Measurements from ENCODE around the gene MPRIP.
"Not testable (repeated sequence)": the region's sequence is repeated elsewhere in the genome, so short reads cannot be mapped to it uniquely, and the experiment has no call there.

MPRIP gene

GRCh38 chr17:17151541-17151940 lies 109.3 kb downstream of the MPRIP start:
- no peak for DNase-seq

GRCh38 chr17:17151962-17152361 lies 109.7 kb downstream of the MPRIP start:
- DNase-seq = peak; percentile 45

DNA sequence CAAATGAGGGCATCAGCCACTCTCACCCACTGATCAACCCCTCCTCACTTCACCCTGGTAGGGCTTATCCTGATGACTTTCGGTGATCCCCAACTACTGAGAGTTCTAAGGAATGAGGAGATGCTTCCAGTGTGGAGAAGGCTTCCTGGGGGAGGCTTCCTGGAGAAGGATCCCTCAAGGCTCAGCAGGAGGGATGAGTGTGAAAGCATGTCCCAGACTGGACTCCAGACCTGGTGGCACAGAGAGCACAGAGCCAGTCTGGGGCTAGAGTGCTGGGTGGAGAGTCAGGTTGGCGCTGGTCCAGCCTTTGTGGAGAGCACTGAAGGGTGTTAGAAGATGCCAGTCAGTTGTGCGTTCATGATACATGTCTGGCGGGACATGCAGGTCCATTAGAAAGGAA lies 110.1 kb downstream of the MPRIP start:
- no peak for DNase-seq

- DNase-seq = no peak
Observed at GRCh38 chr17:17153071-17153470, 110.8 kb downstream of the MPRIP start.

- DNase-seq = no peak
Observed at GRCh38 chr17:17153709-17154108, 111.5 kb downstream of the MPRIP start.

DNA sequence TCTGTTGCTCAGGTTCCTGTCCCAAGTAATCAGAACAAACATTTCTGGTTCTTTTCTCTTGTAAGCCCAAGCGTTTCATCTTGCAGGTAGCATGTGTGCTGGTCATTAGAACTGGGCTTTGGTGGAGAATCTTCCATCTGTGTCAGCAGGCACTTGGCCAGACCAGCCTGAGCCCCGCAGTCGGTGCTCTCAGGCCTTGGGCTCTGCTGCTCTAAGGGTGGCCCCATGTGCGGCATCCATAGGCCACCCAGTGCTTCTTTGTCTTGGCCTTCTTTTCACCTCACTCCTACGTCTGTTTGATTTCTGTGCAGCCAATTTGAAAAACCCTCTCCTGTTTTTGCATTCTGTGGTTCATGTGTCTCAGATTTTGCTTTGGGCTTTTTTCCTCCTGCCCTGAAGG lies 112.3 kb downstream of the MPRIP start:
- DNase-seq = no peak

DNA sequence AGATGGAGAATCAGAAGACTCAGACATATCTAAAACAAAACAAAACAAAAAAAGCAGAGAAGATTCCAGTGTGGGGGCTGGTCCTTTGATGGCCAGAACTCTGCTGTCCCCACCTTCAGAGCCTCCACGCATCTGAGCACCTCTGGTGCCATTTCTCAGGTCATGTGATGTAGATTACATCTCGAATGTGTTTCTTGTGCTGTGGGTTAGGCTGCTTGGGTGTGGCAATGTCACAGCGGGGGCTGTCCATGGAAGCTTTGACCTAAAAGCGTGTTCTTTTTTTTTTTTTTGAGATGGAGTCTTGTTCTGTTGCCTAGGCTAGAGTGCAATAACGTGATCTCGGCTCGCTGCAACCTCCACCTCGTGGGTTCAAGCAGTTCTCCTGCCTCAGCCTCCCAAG lies 112.7 kb downstream of the MPRIP start:
- DNase-seq = no peak

GRCh38 chr17:17155568-17155967 lies 113.3 kb downstream of the MPRIP start:
- no peak for DNase-seq

DNA sequence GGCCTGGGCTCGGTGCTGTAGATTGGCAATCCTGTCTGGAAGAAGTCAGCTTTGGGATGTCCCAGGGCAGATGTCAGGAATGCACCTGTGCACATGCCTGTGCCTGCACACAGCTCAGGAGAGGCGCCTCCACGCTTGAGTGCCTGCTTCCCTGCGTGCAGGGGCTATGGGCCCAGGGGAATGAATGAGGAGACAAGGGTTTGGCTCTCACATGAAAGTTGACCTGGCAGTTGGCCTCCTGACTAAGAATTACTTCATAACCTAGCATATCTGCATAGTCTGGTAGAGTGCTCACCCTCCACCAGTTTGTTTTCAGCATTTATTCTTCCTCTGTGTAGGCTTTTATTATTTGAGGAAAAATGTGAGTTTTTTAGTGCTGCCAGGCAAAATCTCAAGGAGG lies 113.8 kb downstream of the MPRIP start:
- no peak for DNase-seq

- DNase-seq = no peak
Observed at GRCh38 chr17:17156511-17156910, 114.3 kb downstream of the MPRIP start.

DNA sequence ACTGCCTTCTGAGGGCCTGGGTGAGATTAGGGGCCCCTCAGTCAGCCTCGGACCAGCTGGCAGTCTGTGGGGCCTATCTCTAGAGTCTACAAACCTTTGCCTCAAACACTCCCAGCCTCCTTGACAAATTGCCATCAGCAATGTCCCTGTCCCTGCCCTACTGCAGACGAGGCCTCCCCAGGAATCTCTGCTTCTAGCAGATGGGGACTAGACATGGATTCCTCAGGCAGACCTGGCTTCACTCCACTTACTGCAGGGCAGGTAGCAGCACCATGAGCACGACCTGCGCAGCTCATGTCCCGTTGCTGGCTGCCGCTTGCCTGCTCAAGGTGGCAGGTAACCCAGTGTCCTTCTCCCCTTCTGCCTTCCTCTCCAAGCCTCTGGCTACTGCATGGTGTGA lies 114.8 kb downstream of the MPRIP start:
- no peak for DNase-seq

GRCh38 chr17:17158506-17158905 lies 116.2 kb downstream of the MPRIP start:
- not testable (repeated sequence) for DNase-seq

GRCh38 chr17:17159571-17159970 lies 117.3 kb downstream of the MPRIP start:
- no peak for DNase-seq

GRCh38 chr17:17161121-17161520 lies 118.9 kb downstream of the MPRIP start:
- DNase-seq = no peak

DNA sequence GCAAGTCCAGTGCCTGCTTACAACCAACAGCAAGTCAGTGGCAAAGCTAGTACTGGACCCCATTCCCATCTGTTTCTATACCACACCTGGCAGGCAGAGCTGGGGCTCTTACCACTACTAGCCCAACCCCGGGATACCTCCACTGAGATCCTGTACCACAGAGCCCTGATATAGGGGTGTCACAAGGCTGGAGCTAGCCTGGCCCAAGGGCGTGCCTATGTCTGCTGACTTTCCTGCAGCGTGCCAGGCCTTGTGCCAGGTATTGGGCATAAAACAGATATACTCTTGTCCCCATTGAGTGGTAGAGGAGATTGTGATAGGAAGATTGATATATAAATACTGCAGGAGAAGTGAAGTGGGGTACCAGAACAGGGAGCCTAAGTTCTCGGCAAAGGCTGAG lies 119.5 kb downstream of the MPRIP start:
- no peak for DNase-seq

DNA sequence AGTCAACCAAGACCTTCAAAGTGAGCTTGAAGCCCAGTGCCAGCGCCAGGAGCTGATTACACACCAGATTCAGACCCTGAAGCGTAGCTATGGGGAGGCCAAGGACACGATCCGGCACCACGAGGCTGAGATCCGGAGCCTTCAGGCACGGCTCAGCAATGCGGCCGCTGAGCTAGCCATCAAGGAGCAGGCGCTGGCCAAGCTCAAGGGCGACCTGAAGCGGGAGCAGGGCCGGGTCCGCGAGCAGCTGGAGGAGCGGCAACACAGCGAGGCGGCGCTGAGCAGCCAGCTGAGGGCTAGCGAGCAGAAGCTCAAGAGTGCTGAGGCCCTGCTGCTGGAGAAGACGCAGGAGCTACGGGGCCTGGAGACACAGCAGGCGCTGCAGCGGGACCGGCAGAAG lies 121.9 kb downstream of the MPRIP start:
- DNase-seq = no peak

DNA sequence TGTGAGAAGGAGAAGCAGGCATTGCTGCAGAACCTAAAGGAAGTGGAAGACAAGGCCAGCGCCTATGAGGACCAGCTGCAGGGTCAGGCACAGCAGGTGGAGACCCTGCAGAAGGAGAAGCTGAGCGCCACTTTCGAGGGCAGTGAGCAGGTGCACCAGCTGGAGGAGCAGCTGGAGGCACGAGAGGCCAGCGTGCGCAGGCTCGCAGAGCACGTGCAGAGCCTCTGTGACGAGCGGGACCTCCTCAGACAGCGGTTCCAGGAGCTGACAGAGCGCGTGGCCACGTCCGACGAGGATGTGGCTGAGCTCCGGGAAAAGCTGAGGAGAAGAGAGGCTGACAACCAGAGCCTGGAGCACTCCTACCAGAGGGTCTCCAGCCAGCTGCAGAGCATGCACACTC lies 122.4 kb downstream of the MPRIP start:
- DNase-seq = no peak

GRCh38 chr17:17165666-17166308 lies 123.5 kb downstream of the MPRIP start:
- DNase-seq = no peak

DNA sequence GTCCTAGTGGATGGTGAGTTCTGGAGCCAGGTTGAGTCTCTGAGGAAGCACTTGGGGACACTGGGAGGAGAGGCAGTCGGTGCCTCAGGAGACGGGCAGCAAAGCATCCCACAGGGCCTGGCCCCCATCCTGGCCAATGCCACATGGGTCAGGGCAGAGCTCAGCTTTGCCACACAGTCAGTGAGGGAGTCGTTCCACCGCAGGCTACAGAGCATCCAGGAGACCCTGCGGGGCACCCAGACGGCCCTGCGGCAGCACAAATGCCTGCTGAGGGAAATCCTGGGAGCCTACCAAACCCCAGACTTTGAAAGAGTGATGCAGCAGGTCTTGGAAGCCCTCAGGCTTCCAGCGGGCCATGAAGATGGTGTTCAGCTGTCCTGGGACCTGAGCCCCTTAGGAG lies 124.2 kb downstream of the MPRIP start:
- no peak for DNase-seq

- no peak for DNase-seq
Observed at GRCh38 chr17:17167356-17167755, 125.1 kb downstream of the MPRIP start.

DNA sequence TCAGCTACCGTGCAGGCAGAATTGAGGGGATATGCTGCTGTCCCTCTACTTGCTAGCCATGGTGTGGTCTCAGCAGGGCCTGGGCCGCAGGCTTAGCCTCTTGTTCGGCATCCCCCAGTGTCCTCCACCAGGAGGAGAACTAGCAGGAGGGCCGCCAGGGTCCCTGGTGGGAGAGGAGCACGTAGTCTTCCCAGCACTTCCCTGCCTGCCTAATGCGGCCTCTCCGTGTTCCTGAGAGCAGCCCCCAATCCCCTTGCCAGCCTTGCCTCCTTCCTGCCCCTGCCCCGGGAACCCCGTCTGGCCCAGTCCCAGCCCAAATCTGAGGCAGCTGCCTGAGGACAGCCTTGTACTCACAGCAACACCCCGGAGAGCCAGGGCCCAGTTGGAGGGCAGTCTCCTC lies 125.7 kb downstream of the MPRIP start:
- no peak for DNase-seq

DNA sequence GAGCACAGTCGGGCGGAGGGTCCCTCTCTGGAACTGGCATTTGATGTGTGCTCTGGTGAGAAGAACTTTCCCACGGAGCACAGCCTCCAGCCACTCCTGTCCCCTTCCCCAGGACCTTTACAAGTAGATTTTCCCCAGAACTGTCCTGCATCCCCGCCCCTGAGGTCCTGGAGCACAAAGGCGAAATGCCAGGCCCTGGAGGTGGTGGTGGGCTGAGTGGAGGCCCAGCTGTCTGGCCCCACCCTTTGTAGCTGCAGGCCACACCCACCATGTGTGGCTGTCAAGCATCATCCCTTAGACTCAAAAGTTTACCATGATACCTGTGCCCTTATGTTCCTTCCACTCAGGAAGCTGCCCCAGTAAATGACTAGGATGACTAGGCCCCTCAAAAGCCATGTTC lies 126.1 kb downstream of the MPRIP start:
- no peak for DNase-seq

- no peak for DNase-seq
Observed at GRCh38 chr17:17169396-17169795, 127.1 kb downstream of the MPRIP start.

- no peak for DNase-seq
Observed at GRCh38 chr17:17170346-17170985, 128.2 kb downstream of the MPRIP start.

DNA sequence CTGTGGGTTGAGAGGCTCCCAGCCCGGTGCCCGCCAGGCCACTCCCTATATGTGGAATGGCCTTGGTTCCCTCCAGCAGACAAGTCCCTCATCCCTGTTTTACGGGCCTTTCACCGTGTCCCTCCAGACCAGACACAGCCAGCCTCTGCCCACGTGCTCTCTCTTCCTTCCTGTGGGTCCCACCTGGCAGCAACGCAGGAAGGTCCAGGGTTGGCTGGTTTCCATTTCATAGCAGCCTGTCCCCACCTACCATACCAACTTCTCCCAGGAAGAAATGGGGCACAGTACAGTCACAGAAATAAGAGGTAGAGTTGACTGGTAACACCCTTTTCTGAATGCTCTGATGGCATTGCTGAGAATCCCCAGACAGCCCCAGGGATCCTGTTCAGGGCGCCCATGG lies 128.9 kb downstream of the MPRIP start:
- no peak for DNase-seq

Measured in NCI-H1694 (cell line).